GM12892 (cell line): Measurements from ENCODE around the gene FERMT1.

Source experiments
- POLR2A ChIP-seq: IDR thresholded peaks from 2 replicates; pipeline ENCODE4 v1.6.1; 2011; ENCODE audit warnings: low read depth, low read length, control low read depth
- POLR2AphosphoS5 ChIP-seq: IDR thresholded peaks from 2 replicates; pipeline ENCODE4 v1.6.1; 2011; ENCODE audit warnings: low read depth, low read length, control low read depth
- TAF1 ChIP-seq: IDR thresholded peaks from 2 replicates; pipeline ENCODE4 v1.6.1; 2011; ENCODE audit warnings: low read depth, mild to moderate bottlenecking, control low read depth, low read length, borderline replicate concordance

DNA sequence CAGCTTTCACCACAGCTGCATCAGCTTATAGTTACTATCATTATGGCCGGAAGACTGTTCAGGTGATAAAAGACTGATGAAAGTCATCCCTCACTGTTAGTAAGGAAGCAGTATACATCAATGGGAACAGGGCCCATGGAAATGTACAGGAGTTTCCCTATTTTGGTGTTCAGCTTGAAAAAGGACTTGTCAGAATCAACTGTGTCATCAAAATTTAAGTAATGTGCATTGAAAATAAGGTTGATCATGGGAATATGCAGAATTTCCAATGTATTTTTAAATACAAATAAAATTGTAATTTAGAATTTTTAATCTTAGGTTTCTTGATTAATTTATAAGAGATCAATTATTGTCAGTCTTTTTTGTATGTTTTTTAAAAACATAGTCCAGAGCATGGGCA is 85.7 kb downstream of the FERMT1 start:
- no peak for TF ChIP-seq POLR2AphosphoS5
- no peak for TF ChIP-seq POLR2A
- TF ChIP-seq TAF1 = no peak
